ENCODE results near the gene TDRD10.

Gene TDRD10

DNA sequence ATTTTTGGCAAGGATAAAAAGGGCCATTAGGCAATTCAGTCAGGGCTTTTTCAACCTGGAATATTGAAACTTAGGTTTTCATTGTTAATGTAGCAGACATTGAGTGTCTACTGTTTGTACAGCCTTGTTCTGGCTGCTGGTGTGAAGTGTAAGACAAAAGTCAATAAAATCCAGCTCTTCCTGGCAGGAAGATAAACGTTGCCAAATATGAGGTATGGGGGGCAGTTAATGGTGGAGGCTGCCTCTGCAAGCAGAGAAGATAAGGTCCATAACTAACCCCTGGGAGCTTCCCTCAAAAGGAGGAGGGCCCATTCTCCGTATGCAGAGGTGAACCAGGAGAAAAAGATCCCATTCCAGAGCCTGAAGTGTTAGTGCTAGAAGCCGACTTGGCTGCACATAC is 19.7 kb downstream of the TDRD10 start:
- no peak overlapping the region for H3K4ac ChIP-seq (ENCODE audit: low read length)
- H3K36me3 ChIP-seq (replicated peaks in 1 of 2; ENCODE audit: control insufficient read depth in 2 of 2, insufficient read depth in 2 of 2, low read length in 2 of 2): no peaks in the 10 kb centered on the region
- H4K8ac ChIP-seq (ENCODE audit: low read depth, low read length): no peak overlapping the region
- no peaks in the 10 kb centered on the region for H3K4me1 ChIP-seq (ENCODE audit: control insufficient read depth in 2 of 2, insufficient read depth in 1 of 2, low read depth in 1 of 2, low read length in 2 of 2)
- no peak overlapping the region for H3K18ac ChIP-seq (ENCODE audit: low read length)
- no peak overlapping the region for H3K9ac ChIP-seq (ENCODE audit: low read depth, low read length, poor library complexity)
- H2BK120ac ChIP-seq (ENCODE audit: low read depth, low read length): no peak overlapping the region
- no peak overlapping the region for H2BK15ac ChIP-seq (ENCODE audit: low read length)
- no peak overlapping the region for H4K91ac ChIP-seq (ENCODE audit: low read depth, low read length, poor library complexity)
- no peak overlapping the region for H2AFZ ChIP-seq (ENCODE audit: low read length)
- no peaks in the 10 kb centered on the region for H3K79me1 ChIP-seq (ENCODE audit: low read depth, low read length)
- H3K9me3 ChIP-seq (replicated peaks in 1 of 2; ENCODE audit: control insufficient read depth in 2 of 2, insufficient read depth in 1 of 2, low read depth in 1 of 2, low read length in 2 of 2): no peaks in the 10 kb centered on the region
- H3K23ac ChIP-seq (ENCODE audit: low read depth, low read length, poor library complexity): no peak overlapping the region
- H3K4me3 ChIP-seq (ENCODE audit: low read length in 2 of 2): no peak overlapping the region
- no CpG with 5 or more reads among the region's 3 CpGs for WGBS, 2 donors (ENCODE audit: extremely low coverage in 2 of 2, insufficient read length in 2 of 2, insufficient replicate concordance in 1 of 2)
- no peak overlapping the region for H3K14ac ChIP-seq (ENCODE audit: low read length)
- no peak overlapping the region for H3K27ac ChIP-seq (replicated peaks; ENCODE audit: low read length)
- H3K27me3 ChIP-seq (ENCODE audit: control insufficient read depth in 3 of 3, insufficient read depth in 3 of 3, low read depth in 1 of 3, low read length in 3 of 3): peaks cover 0 to 37% (median 0%) of the 10 kb centered on the region in 3 experiments
- H2AK5ac ChIP-seq (ENCODE audit: low read depth, low read length): no peak overlapping the region
- H3K4me2 ChIP-seq (ENCODE audit: insufficient read depth, low read length, poor library complexity, severe bottlenecking): no peak overlapping the region
- no peak overlapping the region for H2BK5ac ChIP-seq (ENCODE audit: low read length)
- no peak overlapping the region for H2BK12ac ChIP-seq (ENCODE audit: low read length)
- no peak for DNase-seq (ENCODE audit: low spot score)

DNA sequence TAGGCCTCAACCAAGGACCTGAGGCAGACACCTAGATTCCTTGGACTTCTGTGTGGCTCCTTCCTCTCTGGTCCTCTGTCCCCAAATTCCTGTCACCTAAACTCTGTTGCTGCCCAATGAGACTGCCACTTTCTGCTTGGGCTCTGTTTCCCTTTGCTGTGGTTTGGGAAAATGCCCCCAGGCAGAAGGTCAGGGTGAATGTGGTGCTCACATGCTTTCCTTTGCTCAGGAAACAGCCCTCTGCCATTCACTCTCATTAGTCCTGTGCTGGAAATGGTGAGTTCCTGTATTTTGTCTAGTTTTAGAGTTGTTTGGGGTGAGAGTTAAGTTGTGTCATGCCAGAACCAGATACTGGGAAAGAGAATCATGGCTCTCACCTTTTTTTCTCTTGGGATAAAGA is 22.9 kb downstream of the TDRD10 start:
- no peak overlapping the region for H3K18ac ChIP-seq (ENCODE audit: low read length)
- no peak overlapping the region for H2BK5ac ChIP-seq (ENCODE audit: low read length)
- no peak overlapping the region for H2AK5ac ChIP-seq (ENCODE audit: low read depth, low read length)
- no peak overlapping the region for H4K91ac ChIP-seq (ENCODE audit: low read depth, low read length, poor library complexity)
- H3K14ac ChIP-seq (ENCODE audit: low read length): no peak overlapping the region
- H3K27ac ChIP-seq (replicated peaks; ENCODE audit: low read length): no peak overlapping the region
- H2AFZ ChIP-seq (ENCODE audit: low read length): no peak overlapping the region
- H3K4me1 ChIP-seq (ENCODE audit: control insufficient read depth in 2 of 2, insufficient read depth in 1 of 2, low read depth in 1 of 2, low read length in 2 of 2): no peaks in the 10 kb centered on the region
- no peak overlapping the region for H3K4ac ChIP-seq (ENCODE audit: low read length)
- no peak overlapping the region for H2BK120ac ChIP-seq (ENCODE audit: low read depth, low read length)
- no peak overlapping the region for H2BK15ac ChIP-seq (ENCODE audit: low read length)
- no peak overlapping the region for H2BK12ac ChIP-seq (ENCODE audit: low read length)
- H3K36me3 ChIP-seq (replicated peaks in 1 of 2; ENCODE audit: control insufficient read depth in 2 of 2, insufficient read depth in 2 of 2, low read length in 2 of 2): no peaks in the 10 kb centered on the region
- H4K8ac ChIP-seq (ENCODE audit: low read depth, low read length): no peak overlapping the region
- H3K9ac ChIP-seq (ENCODE audit: low read depth, low read length, poor library complexity): no peak overlapping the region
- H3K23ac ChIP-seq (ENCODE audit: low read depth, low read length, poor library complexity): no peak overlapping the region
- no peaks in the 10 kb centered on the region for H3K79me1 ChIP-seq (ENCODE audit: low read depth, low read length)
- no peak overlapping the region for H3K4me2 ChIP-seq (ENCODE audit: insufficient read depth, low read length, poor library complexity, severe bottlenecking)
- H3K9me3 ChIP-seq (replicated peaks in 1 of 2; ENCODE audit: control insufficient read depth in 2 of 2, insufficient read depth in 1 of 2, low read depth in 1 of 2, low read length in 2 of 2): no peaks in the 10 kb centered on the region
- H3K4me3 ChIP-seq (ENCODE audit: low read length in 2 of 2): no peak overlapping the region
- H3K27me3 ChIP-seq (ENCODE audit: control insufficient read depth in 3 of 3, insufficient read depth in 3 of 3, low read depth in 1 of 3, low read length in 3 of 3): peaks cover 0 to 20% (median 0%) of the 10 kb centered on the region in 3 experiments
- DNase-seq (ENCODE audit: low spot score): no peak

DNA sequence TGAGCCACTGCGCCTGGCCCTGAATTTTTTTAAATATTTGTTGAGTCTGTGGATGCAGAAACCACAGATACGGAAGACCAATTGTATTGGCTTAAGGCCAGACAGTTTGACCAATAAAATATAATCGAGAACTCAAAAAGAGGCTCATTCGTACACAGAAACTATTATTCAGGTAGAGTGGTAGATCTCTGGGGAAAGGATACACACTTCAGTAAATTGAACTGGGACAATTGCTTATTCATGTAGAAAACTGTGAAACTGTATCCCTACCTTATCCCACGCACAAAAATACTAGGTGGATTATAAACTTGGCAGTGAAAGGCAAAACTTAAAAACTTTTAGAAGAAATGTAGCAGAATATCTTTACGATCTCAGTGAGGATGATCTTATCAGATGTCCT is 25.2 kb downstream of the TDRD10 start:
- no peaks in the 10 kb centered on the region for H3K36me3 ChIP-seq (replicated peaks in 1 of 2; ENCODE audit: control insufficient read depth in 2 of 2, insufficient read depth in 2 of 2, low read length in 2 of 2)
- H3K9me3 ChIP-seq (replicated peaks in 1 of 2; ENCODE audit: control insufficient read depth in 2 of 2, insufficient read depth in 1 of 2, low read depth in 1 of 2, low read length in 2 of 2): no peaks in the 10 kb centered on the region
- no peak overlapping the region for H4K8ac ChIP-seq (ENCODE audit: low read depth, low read length)
- no peak overlapping the region for H3K4me3 ChIP-seq (ENCODE audit: low read length in 2 of 2)
- no peak overlapping the region for H3K14ac ChIP-seq (ENCODE audit: low read length)
- no peak overlapping the region for H3K27ac ChIP-seq (replicated peaks; ENCODE audit: low read length)
- no peak overlapping the region for H3K23ac ChIP-seq (ENCODE audit: low read depth, low read length, poor library complexity)
- no peak overlapping the region for H2BK15ac ChIP-seq (ENCODE audit: low read length)
- DNase-seq (ENCODE audit: low spot score): no peak
- H2AK5ac ChIP-seq (ENCODE audit: low read depth, low read length): no peak overlapping the region
- no peaks in the 10 kb centered on the region for H3K4me1 ChIP-seq (ENCODE audit: control insufficient read depth in 2 of 2, insufficient read depth in 1 of 2, low read depth in 1 of 2, low read length in 2 of 2)
- no peak overlapping the region for H2BK5ac ChIP-seq (ENCODE audit: low read length)
- no peak overlapping the region for H3K4me2 ChIP-seq (ENCODE audit: insufficient read depth, low read length, poor library complexity, severe bottlenecking)
- H3K4ac ChIP-seq (ENCODE audit: low read length): no peak overlapping the region
- H3K18ac ChIP-seq (ENCODE audit: low read length): no peak overlapping the region
- H4K91ac ChIP-seq (ENCODE audit: low read depth, low read length, poor library complexity): no peak overlapping the region
- H2BK12ac ChIP-seq (ENCODE audit: low read length): no peak overlapping the region
- no peak overlapping the region for H3K9ac ChIP-seq (ENCODE audit: low read depth, low read length, poor library complexity)
- no peak overlapping the region for H2BK120ac ChIP-seq (ENCODE audit: low read depth, low read length)
- no peaks in the 10 kb centered on the region for H3K79me1 ChIP-seq (ENCODE audit: low read depth, low read length)
- no peak overlapping the region for H2AFZ ChIP-seq (ENCODE audit: low read length)
- WGBS, 2 donors (ENCODE audit: extremely low coverage in 2 of 2, insufficient read length in 2 of 2, insufficient replicate concordance in 1 of 2): no CpG with 5 or more reads among the region's 6 CpGs
- H3K27me3 ChIP-seq (ENCODE audit: control insufficient read depth in 3 of 3, insufficient read depth in 3 of 3, low read depth in 1 of 3, low read length in 3 of 3): peaks cover 0 to 3% (median 0%) of the 10 kb centered on the region in 3 experiments

DNA sequence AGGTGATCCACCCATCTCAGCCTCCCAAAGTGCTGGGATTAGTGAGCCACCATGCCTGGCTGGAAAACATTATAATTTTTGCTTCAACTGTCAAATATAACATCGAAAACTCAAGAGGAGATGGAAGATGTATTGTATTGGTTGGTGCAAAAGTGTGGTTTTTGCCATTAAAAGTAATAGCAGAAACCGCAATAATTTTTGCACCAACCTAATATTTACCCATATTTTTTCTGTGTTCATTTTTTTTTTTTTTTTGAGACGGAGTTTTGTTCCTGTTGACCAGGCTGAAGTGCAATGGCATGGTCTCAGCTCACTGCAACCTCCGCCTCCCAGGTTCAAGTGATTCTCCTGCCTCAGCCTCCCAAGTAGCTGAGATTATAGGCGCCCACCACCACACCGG is 27.3 kb downstream of the TDRD10 start:
- Histone ChIP-seq H3K9ac (ENCODE audit: low read depth, low read length, poor library complexity) (no peak overlapping the region), H2AK5ac (ENCODE audit: low read depth, low read length) (no peak overlapping the region), H2BK120ac (ENCODE audit: low read depth, low read length) (no peak overlapping the region), H3K23ac (ENCODE audit: low read depth, low read length, poor library complexity) (no peak overlapping the region), H2BK12ac (ENCODE audit: low read length) (no peak overlapping the region), H2BK15ac (ENCODE audit: low read length) (no peak overlapping the region), H3K27ac (replicated peaks; ENCODE audit: low read length) (no peak overlapping the region), H2AFZ (ENCODE audit: low read length) (no peak overlapping the region), H3K4me3 (ENCODE audit: low read length in 2 of 2) (no peak overlapping the region), H3K4me1 (ENCODE audit: control insufficient read depth in 2 of 2, insufficient read depth in 1 of 2, low read depth in 1 of 2, low read length in 2 of 2) (no peaks in the 10 kb centered on the region), H3K18ac (ENCODE audit: low read length) (no peak overlapping the region), H3K4me2 (ENCODE audit: insufficient read depth, low read length, poor library complexity, severe bottlenecking) (no peak overlapping the region), H2BK5ac (ENCODE audit: low read length) (no peak overlapping the region), H3K14ac (ENCODE audit: low read length) (no peak overlapping the region), H3K4ac (ENCODE audit: low read length) (no peak overlapping the region), H3K36me3 (replicated peaks in 1 of 2; ENCODE audit: control insufficient read depth in 2 of 2, insufficient read depth in 2 of 2, low read length in 2 of 2) (no peaks in the 10 kb centered on the region), H3K79me1 (ENCODE audit: low read depth, low read length) (no peaks in the 10 kb centered on the region), H3K9me3 (replicated peaks in 1 of 2; ENCODE audit: control insufficient read depth in 2 of 2, insufficient read depth in 1 of 2, low read depth in 1 of 2, low read length in 2 of 2) (no peaks in the 10 kb centered on the region), H4K8ac (ENCODE audit: low read depth, low read length) (no peak overlapping the region), H4K91ac (ENCODE audit: low read depth, low read length, poor library complexity) (no peak overlapping the region), H3K27me3 (ENCODE audit: control insufficient read depth in 3 of 3, insufficient read depth in 3 of 3, low read depth in 1 of 3, low read length in 3 of 3) (no peaks in the 10 kb centered on the region)
- DNase-seq (ENCODE audit: low spot score): no peak
- no CpG with 5 or more reads among the region's 6 CpGs for WGBS, 2 donors (ENCODE audit: extremely low coverage in 2 of 2, insufficient read length in 2 of 2, insufficient replicate concordance in 1 of 2)
